ENCODE measurements around the gene KCNQ2.

Gene KCNQ2

GRCh38 chr20:63363013-63363957 is 109.2 kb downstream of the KCNQ2 start:
- Histone ChIP-seq H3K27ac (ENCODE audit: low read depth, low read length) (no peak overlapping the region), H3K79me2 (ENCODE audit: control insufficient read depth, insufficient read depth, low read length, unreplicated experiment) (no peaks in the 10 kb centered on the region), H3K27me3 (ENCODE audit: insufficient read depth, low read length) (peaks cover 21% of the 10 kb centered on the region), H2AFZ (ENCODE audit: low read length, unreplicated experiment) (no peak overlapping the region), H3K4me1 (ENCODE audit: control insufficient read depth, insufficient read depth, low read length, unreplicated experiment) (no peaks in the 10 kb centered on the region), H3K36me3 (ENCODE audit: insufficient read depth, low read length) (no peaks in the 10 kb centered on the region), H3K4me3 (ENCODE audit: low read depth, low read length) (no peak overlapping the region)

- H3K79me2 ChIP-seq (ENCODE audit: control insufficient read depth, insufficient read depth, low read length, unreplicated experiment) = no peaks in the 10 kb centered on the region
- H2AFZ ChIP-seq (ENCODE audit: low read length, unreplicated experiment) = no peak overlapping the region
- H3K27ac ChIP-seq (ENCODE audit: low read depth, low read length) = no peak overlapping the region
- no peaks in the 10 kb centered on the region for H3K4me1 ChIP-seq (ENCODE audit: control insufficient read depth, insufficient read depth, low read length, unreplicated experiment)
- peaks cover 21% of the 10 kb centered on the region for H3K27me3 ChIP-seq (ENCODE audit: insufficient read depth, low read length)
- H3K4me3 ChIP-seq (ENCODE audit: low read depth, low read length) = no peak overlapping the region
- H3K36me3 ChIP-seq (ENCODE audit: insufficient read depth, low read length) = no peaks in the 10 kb centered on the region
Measured at GRCh38 chr20:63362436-63363009, 109.9 kb downstream of the KCNQ2 start.

- Histone ChIP-seq H3K27ac (ENCODE audit: low read depth, low read length) (no peak overlapping the region), H2AFZ (ENCODE audit: low read length, unreplicated experiment) (no peak overlapping the region), H3K79me2 (ENCODE audit: control insufficient read depth, insufficient read depth, low read length, unreplicated experiment) (no peaks in the 10 kb centered on the region), H3K27me3 (ENCODE audit: insufficient read depth, low read length) (peaks cover 21% of the 10 kb centered on the region), H3K4me1 (ENCODE audit: control insufficient read depth, insufficient read depth, low read length, unreplicated experiment) (no peaks in the 10 kb centered on the region), H3K4me3 (ENCODE audit: low read depth, low read length) (no peak overlapping the region), H3K36me3 (ENCODE audit: insufficient read depth, low read length) (no peaks in the 10 kb centered on the region)
Measured at GRCh38 chr20:63361519-63362435, 110.7 kb downstream of the KCNQ2 start.

GRCh38 chr20:63360850-63361518 is 111.5 kb downstream of the KCNQ2 start, which contains the start of gene CHRNA4:
Gene CHRNA4, minus strand, starts transcription at chr20:63361349. Its CDS starts 184 bp downstream, at chr20:63361165.
- Histone ChIP-seq H2AFZ (ENCODE audit: low read length, unreplicated experiment) (no peak within 1 kb of the TSS), H3K4me3 (ENCODE audit: low read depth, low read length) (no peak within 1 kb of the TSS), H3K4me1 (ENCODE audit: control insufficient read depth, insufficient read depth, low read length, unreplicated experiment) (no peaks in the 10 kb centered on the region), H3K36me3 (ENCODE audit: insufficient read depth, low read length) (no peaks in the 10 kb centered on the region), H3K79me2 (ENCODE audit: control insufficient read depth, insufficient read depth, low read length, unreplicated experiment) (no peaks in the 10 kb centered on the region), H3K27me3 (ENCODE audit: insufficient read depth, low read length) (peaks cover 21% of the 10 kb centered on the region), H3K27ac (ENCODE audit: low read depth, low read length) (no peak within 1 kb of the TSS)

GRCh38 chr20:63359937-63360849 is 112.3 kb downstream of the KCNQ2 start:
- no peaks in the 10 kb centered on the region for H3K36me3 ChIP-seq (ENCODE audit: insufficient read depth, low read length)
- H2AFZ ChIP-seq (ENCODE audit: low read length, unreplicated experiment) = no peak overlapping the region
- no peaks in the 10 kb centered on the region for H3K79me2 ChIP-seq (ENCODE audit: control insufficient read depth, insufficient read depth, low read length, unreplicated experiment)
- H3K27me3 ChIP-seq (ENCODE audit: insufficient read depth, low read length) = peaks cover 21% of the 10 kb centered on the region
- H3K4me1 ChIP-seq (ENCODE audit: control insufficient read depth, insufficient read depth, low read length, unreplicated experiment) = no peaks in the 10 kb centered on the region
- no peak overlapping the region for H3K27ac ChIP-seq (ENCODE audit: low read depth, low read length)
- no peak overlapping the region for H3K4me3 ChIP-seq (ENCODE audit: low read depth, low read length)

GRCh38 chr20:63359164-63359934 is 113.1 kb downstream of the KCNQ2 start:
- H3K4me3 ChIP-seq (ENCODE audit: low read depth, low read length) = no peak overlapping the region
- no peaks in the 10 kb centered on the region for H3K4me1 ChIP-seq (ENCODE audit: control insufficient read depth, insufficient read depth, low read length, unreplicated experiment)
- no peak overlapping the region for H2AFZ ChIP-seq (ENCODE audit: low read length, unreplicated experiment)
- peaks cover 21% of the 10 kb centered on the region for H3K27me3 ChIP-seq (ENCODE audit: insufficient read depth, low read length)
- no peaks in the 10 kb centered on the region for H3K79me2 ChIP-seq (ENCODE audit: control insufficient read depth, insufficient read depth, low read length, unreplicated experiment)
- H3K27ac ChIP-seq (ENCODE audit: low read depth, low read length) = no peak overlapping the region
- H3K36me3 ChIP-seq (ENCODE audit: insufficient read depth, low read length) = no peaks in the 10 kb centered on the region

GRCh38 chr20:63357921-63358905 is 114.2 kb downstream of the KCNQ2 start:
- H2AFZ ChIP-seq (ENCODE audit: low read length, unreplicated experiment) = no peak overlapping the region
- peaks cover 21% of the 10 kb centered on the region for H3K27me3 ChIP-seq (ENCODE audit: insufficient read depth, low read length)
- H3K79me2 ChIP-seq (ENCODE audit: control insufficient read depth, insufficient read depth, low read length, unreplicated experiment) = no peaks in the 10 kb centered on the region
- H3K36me3 ChIP-seq (ENCODE audit: insufficient read depth, low read length) = no peaks in the 10 kb centered on the region
- H3K4me1 ChIP-seq (ENCODE audit: control insufficient read depth, insufficient read depth, low read length, unreplicated experiment) = no peaks in the 10 kb centered on the region
- H3K4me3 ChIP-seq (ENCODE audit: low read depth, low read length) = no peak overlapping the region
- no peak overlapping the region for H3K27ac ChIP-seq (ENCODE audit: low read depth, low read length)

- no peak overlapping the region for H3K27ac ChIP-seq (ENCODE audit: low read depth, low read length)
- no peaks in the 10 kb centered on the region for H3K36me3 ChIP-seq (ENCODE audit: insufficient read depth, low read length)
- H3K79me2 ChIP-seq (ENCODE audit: control insufficient read depth, insufficient read depth, low read length, unreplicated experiment) = no peaks in the 10 kb centered on the region
- no peaks in the 10 kb centered on the region for H3K4me1 ChIP-seq (ENCODE audit: control insufficient read depth, insufficient read depth, low read length, unreplicated experiment)
- no peak overlapping the region for H3K4me3 ChIP-seq (ENCODE audit: low read depth, low read length)
- no peak overlapping the region for H2AFZ ChIP-seq (ENCODE audit: low read length, unreplicated experiment)
- peaks cover 18% of the 10 kb centered on the region for H3K27me3 ChIP-seq (ENCODE audit: insufficient read depth, low read length)
Measured at GRCh38 chr20:63356931-63357879, 115.2 kb downstream of the KCNQ2 start.
